Prostate gland (tissue), 2 donors: ENCODE data around the gene KIAA1143.

Experiments used
- CTCF ChIP-seq, 4 experiments: fragments of 200-600 bp in 2 of 4; fragments of 450-650 bp in 2 of 4; sonication (generic) in 2 of 4; IDR thresholded peaks; 1 replicate in 3 of 4; 2 replicates in 1 of 4; pipeline ENCODE4 v1.5.1; 2016 to 2019; ENCODE audit warnings: antibody characterized with exemption in 4 of 4, mild to moderate bottlenecking in 2 of 4, moderate library complexity in 2 of 4
- POLR2AphosphoS5 ChIP-seq: sonication (generic); formaldehyde crosslinking; IDR thresholded peaks from one replicate; pipeline ENCODE4 v1.6.1; 2017; ENCODE audit warnings: antibody characterized with exemption

DNA sequence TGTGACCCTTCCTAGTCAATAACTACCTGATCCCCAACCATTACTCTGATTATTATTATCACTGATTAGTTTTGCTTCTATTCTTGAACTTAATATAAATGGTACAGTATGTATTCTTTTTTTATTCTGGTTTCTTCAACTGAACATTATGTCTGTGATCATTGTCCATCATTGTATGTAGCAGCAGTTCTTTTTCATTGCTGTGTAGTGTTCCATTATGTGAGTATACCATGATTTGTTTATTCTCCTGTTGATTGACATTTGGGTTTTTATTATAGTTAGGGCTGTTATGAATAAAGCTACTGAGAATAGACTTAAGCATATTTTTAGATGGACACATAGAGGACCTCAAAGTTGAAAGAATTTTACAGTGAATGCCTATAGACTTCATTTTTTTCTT lies 2.8 kb upstream of the KIAA1143 start:
- TF ChIP-seq CTCF (IDR thresholded peaks at IDR 0.05): no peak
- no peak for TF ChIP-seq POLR2AphosphoS5
